ENCODE results near the gene NTM.

NTM gene

DNA sequence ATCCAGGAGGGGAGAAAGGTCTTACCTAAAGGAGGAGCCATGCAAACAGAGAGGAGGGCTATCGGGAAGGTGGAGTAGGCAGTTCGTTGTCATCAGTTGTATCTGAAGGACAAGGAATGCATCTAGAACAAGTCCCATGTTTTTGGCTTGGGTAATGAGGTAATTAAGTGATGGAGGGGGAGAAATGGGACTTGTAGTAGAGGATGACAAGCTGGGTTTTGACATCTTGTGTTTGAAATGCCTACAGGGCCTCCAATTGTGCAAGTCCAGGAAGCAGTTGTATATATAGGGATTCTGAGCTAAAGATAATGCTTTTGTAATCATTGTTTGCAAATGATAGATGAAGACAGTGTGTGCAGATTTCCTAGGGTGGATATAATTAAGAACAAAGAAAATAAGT, 622.8 kb downstream of the NTM start:
- TF ChIP-seq, protein P1, sequence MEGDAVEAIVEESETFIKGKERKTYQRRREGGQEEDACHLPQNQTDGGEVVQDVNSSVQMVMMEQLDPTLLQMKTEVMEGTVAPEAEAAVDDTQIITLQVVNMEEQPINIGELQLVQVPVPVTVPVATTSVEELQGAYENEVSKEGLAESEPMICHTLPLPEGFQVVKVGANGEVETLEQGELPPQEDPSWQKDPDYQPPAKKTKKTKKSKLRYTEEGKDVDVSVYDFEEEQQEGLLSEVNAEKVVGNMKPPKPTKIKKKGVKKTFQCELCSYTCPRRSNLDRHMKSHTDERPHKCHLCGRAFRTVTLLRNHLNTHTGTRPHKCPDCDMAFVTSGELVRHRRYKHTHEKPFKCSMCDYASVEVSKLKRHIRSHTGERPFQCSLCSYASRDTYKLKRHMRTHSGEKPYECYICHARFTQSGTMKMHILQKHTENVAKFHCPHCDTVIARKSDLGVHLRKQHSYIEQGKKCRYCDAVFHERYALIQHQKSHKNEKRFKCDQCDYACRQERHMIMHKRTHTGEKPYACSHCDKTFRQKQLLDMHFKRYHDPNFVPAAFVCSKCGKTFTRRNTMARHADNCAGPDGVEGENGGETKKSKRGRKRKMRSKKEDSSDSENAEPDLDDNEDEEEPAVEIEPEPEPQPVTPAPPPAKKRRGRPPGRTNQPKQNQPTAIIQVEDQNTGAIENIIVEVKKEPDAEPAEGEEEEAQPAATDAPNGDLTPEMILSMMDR (IDR thresholded peaks at IDR 0.05; ENCODE audit: insufficient read depth, missing control alignments): no peak
- no peak for DNase-seq (ENCODE audit: insufficient read length, low spot score)
- FAIRE-seq: no peak

DNA sequence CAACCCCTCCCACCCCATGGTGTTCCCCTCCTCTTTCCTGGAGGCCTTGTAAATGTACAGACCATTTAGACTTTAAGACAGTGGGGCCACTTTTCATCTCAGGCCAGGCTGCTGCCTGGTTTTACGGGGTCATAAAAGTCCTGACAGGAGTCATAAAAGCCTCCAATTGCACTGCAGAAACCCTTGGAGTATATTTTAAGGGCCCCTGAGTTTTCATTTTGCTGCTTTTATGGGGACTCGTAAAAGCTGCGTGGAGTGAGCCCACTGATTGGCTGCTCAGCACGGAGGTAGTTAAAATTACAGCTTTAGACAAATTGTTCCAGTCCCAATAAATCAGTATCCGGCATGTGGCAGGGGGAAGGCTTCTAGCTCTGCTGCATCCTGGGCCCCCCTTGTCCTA, 627.6 kb downstream of the NTM start:
- TF ChIP-seq, protein P1 (IDR thresholded peaks at IDR 0.05; ENCODE audit: insufficient read depth, missing control alignments): no peak
- DNase-seq (ENCODE audit: insufficient read length, low spot score) (no peak), FAIRE-seq (no peak)

DNA sequence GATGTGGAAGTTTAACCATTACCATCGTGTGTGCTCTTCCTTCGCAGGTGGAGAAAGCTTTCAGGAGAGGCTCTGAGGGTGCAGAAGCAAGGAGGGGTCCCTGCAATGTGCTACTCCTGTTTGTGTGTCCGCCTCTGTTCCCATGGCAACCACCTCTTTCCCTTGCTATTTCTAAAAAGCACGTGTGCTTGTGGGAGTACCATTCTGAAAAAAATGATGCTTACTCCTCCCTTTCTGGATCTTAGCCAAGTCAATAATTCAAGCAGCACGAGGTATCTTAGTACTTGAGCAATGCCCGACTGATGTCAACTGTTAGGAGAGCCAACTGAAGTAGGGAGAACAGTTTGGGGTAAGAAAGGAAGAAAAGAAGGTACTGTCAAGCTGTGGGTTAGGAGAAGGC, 628.7 kb downstream of the NTM start:
- no peak for DNase-seq (ENCODE audit: insufficient read length, low spot score)
- no peak for FAIRE-seq
- TF ChIP-seq, protein P1 (IDR thresholded peaks at IDR 0.05; ENCODE audit: insufficient read depth, missing control alignments): no peak

DNA sequence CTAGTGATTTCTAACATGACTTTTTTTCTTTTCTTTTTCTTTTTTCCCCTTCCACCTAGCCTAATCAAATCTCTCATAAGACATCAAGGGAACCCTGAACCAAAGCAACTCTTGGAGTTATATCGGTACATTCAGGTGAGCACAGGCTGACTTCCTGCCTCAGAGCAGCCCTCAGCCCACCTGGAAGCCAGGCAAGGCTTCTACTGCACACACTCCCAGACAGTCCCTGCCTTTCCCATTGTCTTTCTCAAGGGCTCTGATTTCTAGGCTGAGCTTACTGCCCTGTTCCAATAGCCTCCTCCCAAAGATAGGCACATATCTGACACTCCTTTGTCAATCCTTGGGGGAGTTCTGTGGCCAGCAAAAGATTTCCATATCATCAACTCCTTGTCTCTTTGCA, 629.5 kb downstream of the NTM start:
- no peak for FAIRE-seq
- no peak for DNase-seq (ENCODE audit: insufficient read length, low spot score)
- TF ChIP-seq, protein P1 (IDR thresholded peaks at IDR 0.05; ENCODE audit: insufficient read depth, missing control alignments): no peak

DNA sequence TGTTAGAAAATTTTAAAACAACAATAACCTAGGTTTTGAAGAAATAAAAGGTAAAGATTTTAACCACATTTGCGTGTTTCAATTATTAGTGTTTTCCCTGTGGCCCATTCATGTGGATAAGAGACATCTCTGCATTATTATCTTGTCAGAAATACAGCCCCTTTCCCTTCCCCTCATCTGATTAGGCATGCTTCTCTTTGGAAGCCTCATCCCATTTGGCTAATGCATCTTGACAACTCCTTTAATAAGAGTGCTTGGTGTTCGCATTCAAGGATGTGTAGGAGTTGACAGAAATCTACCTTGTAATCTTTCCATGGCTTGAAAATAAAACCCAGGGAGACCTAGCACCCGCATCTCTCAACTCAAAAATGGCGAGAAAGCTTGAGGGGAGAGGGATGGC, 635.5 kb downstream of the NTM start:
- TF ChIP-seq, protein P1 (IDR thresholded peaks at IDR 0.05; ENCODE audit: insufficient read depth, missing control alignments): no peak
- FAIRE-seq (no peak), DNase-seq (ENCODE audit: insufficient read length, low spot score) (no peak)

DNA sequence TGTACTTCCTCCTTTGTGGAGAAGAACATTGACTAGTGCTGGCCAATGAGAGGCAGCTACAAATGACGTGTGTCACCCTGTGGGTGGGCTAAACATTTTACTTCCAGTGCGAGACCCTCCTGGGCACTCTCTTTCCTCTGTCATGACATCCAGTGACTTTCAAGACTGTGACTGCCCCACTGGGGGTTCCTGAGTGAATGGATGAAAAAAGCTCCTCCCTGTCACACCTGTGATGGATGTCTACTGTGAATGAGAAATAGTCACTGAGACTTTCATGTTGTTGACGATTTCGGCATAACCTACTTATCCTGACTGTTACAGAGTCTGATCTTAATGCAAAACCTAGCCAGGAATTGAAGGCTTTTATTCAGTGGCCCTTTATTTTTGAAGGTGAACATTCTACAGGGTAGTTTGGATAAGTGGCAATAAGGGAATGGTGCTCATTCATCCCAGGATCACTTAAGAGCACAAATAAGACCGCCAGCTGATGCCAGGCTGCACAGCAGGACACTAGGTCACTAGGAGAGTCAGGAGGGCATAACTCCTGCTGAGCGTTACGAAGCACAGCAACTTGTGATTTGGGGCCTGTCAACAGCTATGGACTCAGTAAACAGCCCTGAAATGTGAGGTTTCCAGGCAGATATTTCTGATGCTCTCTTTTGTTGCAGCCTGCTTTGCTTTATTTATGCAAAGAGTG, 636.6 kb downstream of the NTM start:
- FAIRE-seq (no peak), DNase-seq (ENCODE audit: insufficient read length, low spot score) (no peak)
- TF ChIP-seq, protein P1 (IDR thresholded peaks at IDR 0.05; ENCODE audit: insufficient read depth, missing control alignments): no peak

DNA sequence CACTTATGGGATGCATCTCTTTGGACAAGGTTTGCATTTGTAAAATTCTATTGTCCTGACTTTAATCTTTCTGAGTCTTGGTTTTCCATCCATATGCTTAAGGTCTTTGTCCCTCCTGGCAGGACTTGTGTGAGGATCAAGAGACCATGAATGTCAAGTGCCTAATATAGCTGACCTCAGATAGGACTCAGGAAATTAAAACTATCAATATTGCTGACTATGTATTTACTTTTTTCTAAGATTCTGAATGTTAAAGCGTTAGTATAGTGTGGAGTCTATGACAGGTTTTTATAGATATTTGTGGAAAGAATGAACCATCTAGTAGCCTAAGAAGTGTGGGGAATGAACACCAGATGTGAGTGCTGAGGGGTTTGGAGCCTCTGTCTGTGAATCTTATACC, 637.8 kb downstream of the NTM start:
- FAIRE-seq (no peak), DNase-seq (ENCODE audit: insufficient read length, low spot score) (no peak)
- TF ChIP-seq, protein P1 (IDR thresholded peaks at IDR 0.05; ENCODE audit: insufficient read depth, missing control alignments): no peak
